ENCODE data around the gene ARMC2. TPM values are rescaled to one million over a fixed set of nuclear protein-coding genes. Genes with fewer than 3 reads are reported as not detected.

ARMC2 gene
- total and polyA plus RNA-seq, 2 donors (not counting 3 experiments of a cell fraction or from before 2014, with no cell fraction given), result 1.7 to 3.7 TPM

- Histone ChIP-seq H2AFZ (ENCODE audit: low read depth, low read length) (no peak overlapping the region), H4K20me1 (replicated peaks; ENCODE audit: control insufficient read depth, extremely low read depth, insufficient read depth, low read length) (no peaks in the 10 kb centered on the region), H3K4me2 (ENCODE audit: insufficient read depth, low read length) (no peak overlapping the region), H3K27ac (ENCODE audit: insufficient read depth, low read depth, low read length) (no peak overlapping the region), H3K4me1 (ENCODE audit: control insufficient read depth, extremely low read depth, insufficient read depth, low read length) (peaks cover 3% of the 10 kb centered on the region), H3K79me2 (ENCODE audit: control insufficient read depth, insufficient read depth, low read length) (no peaks in the 10 kb centered on the region), H3K9ac (replicated peaks; ENCODE audit: extremely low read depth, insufficient read depth, low read length) (no peak overlapping the region), H3K9me1 (replicated peaks; ENCODE audit: control insufficient read depth, extremely low read depth, insufficient read depth, low read length) (no peaks in the 10 kb centered on the region), H3K9me3 (replicated peaks; ENCODE audit: control insufficient read depth, insufficient read depth, low read length) (no peaks in the 10 kb centered on the region), H3K36me3 (ENCODE audit: control insufficient read depth in 2 of 2, extremely low read depth in 1 of 2, insufficient read depth in 2 of 2, low read length in 2 of 2) (no peaks in the 10 kb centered on the region), H3K27me3 (ENCODE audit: control insufficient read depth in 2 of 2, insufficient read depth in 2 of 2, low read length in 2 of 2) (no peaks in the 10 kb centered on the region), H3K4me3 (replicated peaks in 1 of 3; ENCODE audit: insufficient read depth in 1 of 3, low read depth in 1 of 3, low read length in 3 of 3) (no peak overlapping the region)
- dilution Hi-C loops (cut with MboI; ENCODE audit: extremely low pct_ligation_motif_present, low sequenced_read_pairs), result no loop called here
- TF ChIP-seq EZH2 (IDR thresholded peaks at IDR 0.05; ENCODE audit: borderline replicate concordance, low read depth, low read length, severe bottlenecking) (no peak), POLR2AphosphoS5 (IDR thresholded peaks at IDR 0.05; ENCODE audit: insufficient read depth, low read depth, low read length) (no peak), POLR2A (IDR thresholded peaks at IDR 0.05; ENCODE audit: low read depth, low read length) (no peak), FOS (IDR thresholded peaks at IDR 0.05; ENCODE audit: borderline replicate concordance, insufficient read depth, low read length) (no peak), JUN (IDR thresholded peaks at IDR 0.05; ENCODE audit: borderline replicate concordance, insufficient read depth, insufficient read length, low read depth) (no peak), CTCF (IDR thresholded peaks at IDR 0.05; ENCODE audit: extremely low read depth in 1 of 2, insufficient read depth in 1 of 2, low read depth in 1 of 2, low read length in 2 of 2) (no peak), GATA2 (IDR thresholded peaks at IDR 0.05; ENCODE audit: insufficient read depth, insufficient read length, low read depth, low read length) (no peak), MAX (IDR thresholded peaks at IDR 0.05; ENCODE audit: insufficient read depth, insufficient read length) (no peak), MYC (IDR thresholded peaks at IDR 0.05; ENCODE audit: low read depth, low read length) (no peak)
- no TSS peak for BruUV-seq (replicated peaks)
- FAIRE-seq, result peak; percentile 12
- intact Hi-C loops (cut with micrococcal nuclease), result no loop called here
- DNase-seq (ENCODE audit: low read depth, low spot score), result no peak
- ChIA-PET CTCF (interaction anchor here (1.3 to 1.6 kb wide), 2 partner anchors 12 to 166 kb away, joined by 3 to 4 read pairs; partner anchors contain the start of gene ARMC2), POLR2A (no interaction called here)
Observed at GRCh38 chr6:109013656-109014305, 165.6 kb downstream of the ARMC2 start.
